Suprapubic skin (tissue), 4 donors: ENCODE measurements around the gene CDH11. TPM values are rescaled to one million over a fixed set of nuclear protein-coding genes. Genes with fewer than 3 reads are reported as not detected.

Experiments
- DNase-seq, 2 donors: peaks; one replicate each; pipeline ENCODE4 v3.0.0-alpha.2; 2019; ENCODE audit warnings: low spot score in 2 of 2
- H3K27ac ChIP-seq: fragments of 200-600 bp; sonication (generic); one replicate; pipeline ENCODE4 v1.5.1; 2019
- H3K27me3 ChIP-seq: fragments of 200-600 bp; sonication (generic); one replicate; pipeline ENCODE4 v1.5.1; 2019
- H3K36me3 ChIP-seq: fragments of 200-600 bp; sonication (generic); one replicate; pipeline ENCODE4 v1.5.1; 2019
- H3K4me1 ChIP-seq: fragments of 200-600 bp; sonication (generic); one replicate; pipeline ENCODE4 v1.5.1; 2019
- H3K4me3 ChIP-seq: fragments of 200-600 bp; sonication (generic); one replicate; pipeline ENCODE4 v1.5.1; 2019; ENCODE audit warnings: mild to moderate bottlenecking
- H3K9me3 ChIP-seq: fragments of 200-600 bp; sonication (generic); one replicate; pipeline ENCODE4 v1.5.1; 2019
- CTCF ChIP-seq, 2 donors: fragments of 200-600 bp in 1 of 2; fragments of 450-650 bp in 1 of 2; sonication (generic) in 1 of 2; IDR thresholded peaks; one replicate each; pipeline ENCODE4 v1.5.1; 2016 to 2019; ENCODE audit warnings: antibody characterized with exemption in 2 of 2, mild to moderate bottlenecking in 1 of 2, moderate library complexity in 1 of 2
- EP300 ChIP-seq: sonication (generic); formaldehyde crosslinking; IDR thresholded peaks from one replicate; pipeline ENCODE4 v1.6.1; 2017; ENCODE audit warnings: antibody characterized with exemption
- POLR2A ChIP-seq, 2 donors: fragments of 450-650 bp; IDR thresholded peaks; one replicate each; pipeline ENCODE4 v1.6.1; 2017; ENCODE audit warnings: antibody characterized with exemption in 2 of 2, mild to moderate bottlenecking in 2 of 2, moderate library complexity in 2 of 2
- POLR2AphosphoS5 ChIP-seq, 3 donors: sonication (generic); formaldehyde crosslinking; IDR thresholded peaks; one replicate each; pipeline ENCODE4 v1.6.1; 2017; ENCODE audit warnings: antibody characterized with exemption in 3 of 3
- WGBS: methylation state at CpG from one replicate; pipeline ENCODE4 v1.1.5; 2018; 5-methylcytosine and 5-hydroxymethylcytosine counted together
- total RNA-seq, 4 donors: library from RNA; depleted of rRNA; stranded (reverse); fragments of >200 nt; gene quantifications; one replicate each; pipeline ENCODE4 v1.1.0, GENCODE V29; 2016

Gene CDH11
- total RNA-seq, 4 donors from 2014 or later: 10.3 to 41.4 (median 25.8) TPM

GRCh38 chr16:65094009-65094408 is 27.9 kb downstream of the CDH11 start:
- no peak for DNase-seq
- Histone ChIP-seq H3K36me3 (no peaks in the 10 kb centered on the region), H3K27ac (no peak overlapping the region), H3K27me3 (no peaks in the 10 kb centered on the region), H3K9me3 (no peaks in the 10 kb centered on the region), H3K4me1 (no peaks in the 10 kb centered on the region), H3K4me3 (no peak overlapping the region)
- no peak for TF ChIP-seq CTCF (IDR thresholded peaks at IDR 0.05)
- TF ChIP-seq POLR2AphosphoS5 (IDR thresholded peaks at IDR 0.05): no peak
- WGBS: 78% methylated on average over 1 of the region's 1 CpG

GRCh38 chr16:65083164-65083857 is 38.6 kb downstream of the CDH11 start:
- DNase-seq: no peak
- WGBS: 56% methylated on average over 2 of the region's 2 CpGs

GRCh38 chr16:65079549-65079948 is 42.3 kb downstream of the CDH11 start:
- no peaks in the 10 kb centered on the region for H3K27me3 ChIP-seq
- no peaks in the 10 kb centered on the region for H3K36me3 ChIP-seq
- TF ChIP-seq EP300 (no peak), POLR2AphosphoS5 (IDR thresholded peaks at IDR 0.05) (no peak), POLR2A (IDR thresholded peaks at IDR 0.05) (no peak), CTCF (IDR thresholded peaks at IDR 0.05) (no peak)
- WGBS: 89% methylated on average over 2 of the region's 2 CpGs
- H3K4me3 ChIP-seq: no peak overlapping the region
- no peaks in the 10 kb centered on the region for H3K9me3 ChIP-seq
- H3K4me1 ChIP-seq: no peaks in the 10 kb centered on the region
- no peak overlapping the region for H3K27ac ChIP-seq
- no peak for DNase-seq

More at GRCh38 chr16:65083164-65083857, 38.6 kb downstream of the CDH11 start:
- Histone ChIP-seq H3K9me3 (no peaks in the 10 kb centered on the region), H3K27me3 (no peaks in the 10 kb centered on the region), H3K4me3 (no peak overlapping the region), H3K27ac (no peak overlapping the region), H3K36me3 (no peaks in the 10 kb centered on the region), H3K4me1 (no peaks in the 10 kb centered on the region)
- no peak for TF ChIP-seq POLR2AphosphoS5 (IDR thresholded peaks at IDR 0.05)
- no peak for TF ChIP-seq EP300
- no peak for TF ChIP-seq POLR2A (IDR thresholded peaks at IDR 0.05)
- no peak for TF ChIP-seq CTCF (IDR thresholded peaks at IDR 0.05)

- Histone ChIP-seq H3K27me3 (no peaks in the 10 kb centered on the region), H3K27ac (no peak overlapping the region), H3K9me3 (no peaks in the 10 kb centered on the region), H3K4me1 (peaks cover 2% of the 10 kb centered on the region), H3K4me3 (no peak overlapping the region), H3K36me3 (no peaks in the 10 kb centered on the region)
- TF ChIP-seq CTCF (IDR thresholded peaks at IDR 0.05): no peak
- no peak for TF ChIP-seq POLR2AphosphoS5 (IDR thresholded peaks at IDR 0.05)
- no peak for TF ChIP-seq EP300
- no peak for TF ChIP-seq POLR2A (IDR thresholded peaks at IDR 0.05)
- no peak for DNase-seq
- 86% methylated on average over 1 of the region's 1 CpG for WGBS
Measured at GRCh38 chr16:65077181-65077580, 44.7 kb downstream of the CDH11 start.

- no peaks in the 10 kb centered on the region for H3K36me3 ChIP-seq
- no peaks in the 10 kb centered on the region for H3K9me3 ChIP-seq
- no peak for TF ChIP-seq POLR2A (IDR thresholded peaks at IDR 0.05)
- no peak for TF ChIP-seq POLR2AphosphoS5 (IDR thresholded peaks at IDR 0.05)
- H3K4me1 ChIP-seq: peaks cover 11% of the 10 kb centered on the region
- H3K4me3 ChIP-seq: no peak overlapping the region
- WGBS: 53% methylated on average over 2 of the region's 2 CpGs
- no peaks in the 10 kb centered on the region for H3K27me3 ChIP-seq
- no peak for DNase-seq
- H3K27ac ChIP-seq: no peak overlapping the region
Measured at GRCh38 chr16:65075877-65076276, 46.0 kb downstream of the CDH11 start.
